IMR-90 (cell line): ENCODE results near the gene PCA3. TPM values are rescaled to one million over a fixed set of nuclear protein-coding genes. Genes with fewer than 3 reads are reported as not detected.
A peak's percentile ranks its signal among the peaks of the same experiment; 100 is the strongest.

ENCODE experiments used
- ATAC-seq: fragments of 200-7000 bp; cut with Tn5 transposase; 2 replicates; pipeline ENCODE4 v1.9.1; 2020; ENCODE audit warnings: low read depth, mild to moderate bottlenecking, moderate library complexity
- BruUV-seq: library from RNA; stranded (reverse); fragments of 400-500 nt; replicated peaks from 2 replicates; lab custom pipeline; 2021; lab: Mats Ljungman, UMichigan
- CTCF ChIA-PET: fragments of 300-600 bp; formaldehyde crosslinking; extraction: SDS; loops from one replicate; lab custom pipeline; 2021; ENCODE audit warnings: antibody characterized with exemption; lab: Yijun Ruan, JAX
- POLR2A ChIA-PET: fragments of 300-600 bp; sonication (Branson Sonifier 250); formaldehyde crosslinking; loops from one replicate; lab custom pipeline; 2022; ENCODE audit warnings: antibody characterized with exemption; ENCODE audit not compliant: unreplicated experiment; lab: Charles Lee
- DNase-seq: peaks from one replicate; pipeline ENCODE4 v3.0.0; 2013
- H2AFZ ChIP-seq: replicated peaks from 2 replicates; pipeline ENCODE3; 2013; ENCODE audit warnings: low read length, mild to moderate bottlenecking; ENCODE audit not compliant: poor library complexity
- H2AK5ac ChIP-seq: 2 replicates; pipeline ENCODE4 v1.6.1; 2013; ENCODE audit warnings: low read depth, low read length, inconsistent platforms
- H2AK9ac ChIP-seq: replicated peaks from 2 replicates; pipeline ENCODE3; 2013; ENCODE audit warnings: mild to moderate bottlenecking, low read depth, low read length, moderate library complexity; ENCODE audit not compliant: poor library complexity
- H2BK120ac ChIP-seq: 2 replicates; pipeline ENCODE4 v1.6.1; 2013; ENCODE audit warnings: low read depth, low read length, inconsistent platforms
- H2BK15ac ChIP-seq: 3 replicates; pipeline ENCODE4 v1.6.1; 2013; ENCODE audit warnings: low read depth, low read length, inconsistent platforms
- H2BK20ac ChIP-seq: 2 replicates; pipeline ENCODE4 v1.6.1; 2013; ENCODE audit warnings: low read depth, mild to moderate bottlenecking, inconsistent platforms, low read length, moderate library complexity
- H2BK5ac ChIP-seq: 2 replicates; pipeline ENCODE4 v1.6.1; 2013; ENCODE audit warnings: mild to moderate bottlenecking, low read depth, low read length, inconsistent platforms; ENCODE audit not compliant: poor library complexity, severe bottlenecking
- H3K14ac ChIP-seq: replicated peaks from 2 replicates; pipeline ENCODE4 v1.6.1; 2013; ENCODE audit warnings: low read depth, low read length, inconsistent platforms
- H3K18ac ChIP-seq: 2 replicates; pipeline ENCODE4 v1.6.1; 2013; ENCODE audit warnings: low read depth, low read length, control low read depth
- H3K23ac ChIP-seq: 2 replicates; pipeline ENCODE4 v1.6.1; 2013; ENCODE audit warnings: low read depth, low read length, inconsistent platforms
- H3K27ac ChIP-seq: 2 replicates; pipeline ENCODE4 v1.5.1; 2013; ENCODE audit warnings: mild to moderate bottlenecking, control low read depth, low read length; ENCODE audit not compliant: insufficient read depth
- H3K27me3 ChIP-seq: 2 replicates; pipeline ENCODE4 v1.6.1; 2013; ENCODE audit warnings: low read length; ENCODE audit not compliant: control insufficient read depth, insufficient read depth
- H3K36me3 ChIP-seq: 2 replicates; pipeline ENCODE4 v1.6.1; 2013; ENCODE audit warnings: low read length, mixed read lengths; ENCODE audit not compliant: control insufficient read depth, insufficient read depth
- H3K4ac ChIP-seq: 2 replicates; pipeline ENCODE4 v1.6.1; 2013; ENCODE audit warnings: low read depth, low read length, inconsistent platforms
- H3K4me1 ChIP-seq: 2 replicates; pipeline ENCODE4 v1.6.1; 2013; ENCODE audit warnings: low read length, mixed read lengths; ENCODE audit not compliant: control insufficient read depth, insufficient read depth
- H3K4me2 ChIP-seq: 2 replicates; pipeline ENCODE4 v1.6.1; 2013; ENCODE audit warnings: low read depth, mild to moderate bottlenecking, control low read depth, low read length, moderate library complexity
- H3K4me3 ChIP-seq: 2 replicates; pipeline ENCODE4 v1.5.1; 2013; ENCODE audit warnings: low read depth, mild to moderate bottlenecking, control low read depth, low read length, moderate library complexity; ENCODE audit not compliant: insufficient read depth
- H3K56ac ChIP-seq: 2 replicates; pipeline ENCODE4 v1.6.1; 2013; ENCODE audit warnings: low read length, inconsistent platforms; ENCODE audit not compliant: insufficient read depth; ENCODE audit errors: extremely low read depth
- H3K79me1 ChIP-seq, 2 experiments: 2 replicates each; pipeline ENCODE4 v1.6.1; 2013; ENCODE audit warnings: low read length in 2 of 2, inconsistent platforms in 1 of 2, low read depth in 1 of 2
- H3K9ac ChIP-seq: 2 replicates; pipeline ENCODE4 v1.6.1; 2013; ENCODE audit warnings: low read depth, low read length, control low read depth
- H3K9me1 ChIP-seq: 2 replicates; pipeline ENCODE4 v1.6.1; 2013; ENCODE audit warnings: low read length, inconsistent platforms; ENCODE audit not compliant: insufficient read depth
- H3K9me3 ChIP-seq: 2 replicates; pipeline ENCODE4 v1.6.1; 2013; ENCODE audit warnings: low read length; ENCODE audit not compliant: control insufficient read depth, insufficient read depth
- H4K20me1 ChIP-seq: 2 replicates; pipeline ENCODE4 v1.6.1; 2013; ENCODE audit warnings: low read length, inconsistent platforms; ENCODE audit not compliant: insufficient read depth
- H4K5ac ChIP-seq: 2 replicates; pipeline ENCODE4 v1.6.1; 2013; ENCODE audit warnings: mild to moderate bottlenecking, low read depth, low read length, control low read depth
- H4K8ac ChIP-seq, 2 experiments: 2 replicates each; pipeline ENCODE4 v1.6.1; 2013; ENCODE audit warnings: low read depth in 2 of 2, low read length in 2 of 2, control low read depth in 1 of 2, inconsistent platforms in 1 of 2
- H4K91ac ChIP-seq: 2 replicates; pipeline ENCODE4 v1.6.1; 2013; ENCODE audit warnings: low read depth, low read length, inconsistent platforms; ENCODE audit not compliant: insufficient read depth
- BHLHE40 ChIP-seq: fragments of 150-350 bp; IDR thresholded peaks from 2 replicates; pipeline ENCODE4 v1.6.1; 2016; ENCODE audit warnings: mild to moderate bottlenecking, low read depth, low read length
- CEBPB ChIP-seq: IDR thresholded peaks from 2 replicates; pipeline ENCODE4 v1.6.1; 2012; ENCODE audit warnings: low read depth, low read length, improper control_type of control experiment
- CHD1 ChIP-seq: IDR thresholded peaks from 2 replicates; pipeline ENCODE4 v1.6.1; 2012; ENCODE audit warnings: low read depth, low read length, improper control_type of control experiment
- FOS ChIP-seq: fragments of 150-350 bp; IDR thresholded peaks from 2 replicates; pipeline ENCODE4 v1.6.1; 2016; ENCODE audit warnings: low read depth, low read length
- MAZ ChIP-seq: IDR thresholded peaks from 2 replicates; pipeline ENCODE4 v1.6.1; 2012; ENCODE audit warnings: low read depth, mild to moderate bottlenecking, low read length, improper control_type of control experiment, moderate library complexity, borderline replicate concordance
- MXI1 ChIP-seq: IDR thresholded peaks from 2 replicates; pipeline ENCODE4 v1.6.1; 2012; ENCODE audit warnings: low read depth, mild to moderate bottlenecking, low read length, moderate library complexity, borderline replicate concordance
- POLR2A ChIP-seq: IDR thresholded peaks from 2 replicates; pipeline ENCODE4 v1.6.1; 2012; ENCODE audit warnings: mild to moderate bottlenecking, low read depth, low read length
- RAD21 ChIP-seq: IDR thresholded peaks from 2 replicates; pipeline ENCODE4 v1.6.1; 2012; ENCODE audit warnings: low read length, improper control_type of control experiment
- RCOR1 ChIP-seq: IDR thresholded peaks from 2 replicates; pipeline ENCODE4 v1.6.1; 2012; ENCODE audit warnings: mild to moderate bottlenecking, low read length, improper control_type of control experiment; ENCODE audit not compliant: insufficient replicate concordance
- RFX5 ChIP-seq: IDR thresholded peaks from 2 replicates; pipeline ENCODE4 v1.8.0; 2012; ENCODE audit warnings: low read depth, mild to moderate bottlenecking, low read length, moderate library complexity
- SMC3 ChIP-seq: fragments of 150-350 bp; IDR thresholded peaks from 2 replicates; pipeline ENCODE4 v1.6.1; 2016; ENCODE audit warnings: low read depth, mild to moderate bottlenecking, antibody characterized with exemption, low read length, moderate library complexity
- WGBS, 2 experiments: methylation state at CpG; one replicate each; pipeline versions ENCODE4 v1.1.5 to v1.1.7; 2013; ENCODE audit warnings: missing lambda C conversion rate in 2 of 2; ENCODE audit not compliant: insufficient read length in 1 of 2; ENCODE audit errors: extremely low coverage in 2 of 2; 5-methylcytosine and 5-hydroxymethylcytosine counted together
- dilution Hi-C: fragments of 300-500 bp; cut with HindIII; formaldehyde crosslinking; loops from one replicate; pipeline ENCODE4 v1.14.3; 2018; ENCODE audit warnings: low sequenced_read_pairs; ENCODE audit not compliant: unreplicated experiment
- in situ Hi-C: fragments of 300-500 bp; cut with MboI; formaldehyde crosslinking; loops from 3 replicates; pipeline ENCODE4 v1.14.3; 2019; ENCODE audit warnings: low sequenced_read_pairs, inconsistent platforms, mixed read lengths
- intact Hi-C: fragments of 100-400 bp; cut with micrococcal nuclease; formaldehyde crosslinking; loops from 2 replicates; pipeline ENCODE4 v1.10.0; 2022
- polyA plus RNA-seq, 3 experiments: library from polyadenylated mRNA; depleted of rRNA; stranded (reverse); fragments of >200 nt; gene quantifications; 2 replicates each; pipeline ENCODE4 v1.2.3, GENCODE V29; 2012; ENCODE audit warnings: low replicate concordance in 1 of 3
- total RNA-seq: library from RNA; depleted of rRNA; stranded (reverse); fragments of >200 nt; gene quantifications from 2 replicates; pipeline ENCODE4 v1.2.3, GENCODE V29; 2012
- TF ChIP-seq, protein P1 (sequence below): conservative IDR thresholded peaks from 2 replicates; pipeline ENCODE4 v1.5.1; 2012; ENCODE audit warnings: mild to moderate bottlenecking, low read depth, low read length, improper control_type of control experiment

The PCA3 gene
- total and polyA plus RNA-seq, 2 of the 4 experiments (the other 2 are of a cell fraction): not detected

DNA sequence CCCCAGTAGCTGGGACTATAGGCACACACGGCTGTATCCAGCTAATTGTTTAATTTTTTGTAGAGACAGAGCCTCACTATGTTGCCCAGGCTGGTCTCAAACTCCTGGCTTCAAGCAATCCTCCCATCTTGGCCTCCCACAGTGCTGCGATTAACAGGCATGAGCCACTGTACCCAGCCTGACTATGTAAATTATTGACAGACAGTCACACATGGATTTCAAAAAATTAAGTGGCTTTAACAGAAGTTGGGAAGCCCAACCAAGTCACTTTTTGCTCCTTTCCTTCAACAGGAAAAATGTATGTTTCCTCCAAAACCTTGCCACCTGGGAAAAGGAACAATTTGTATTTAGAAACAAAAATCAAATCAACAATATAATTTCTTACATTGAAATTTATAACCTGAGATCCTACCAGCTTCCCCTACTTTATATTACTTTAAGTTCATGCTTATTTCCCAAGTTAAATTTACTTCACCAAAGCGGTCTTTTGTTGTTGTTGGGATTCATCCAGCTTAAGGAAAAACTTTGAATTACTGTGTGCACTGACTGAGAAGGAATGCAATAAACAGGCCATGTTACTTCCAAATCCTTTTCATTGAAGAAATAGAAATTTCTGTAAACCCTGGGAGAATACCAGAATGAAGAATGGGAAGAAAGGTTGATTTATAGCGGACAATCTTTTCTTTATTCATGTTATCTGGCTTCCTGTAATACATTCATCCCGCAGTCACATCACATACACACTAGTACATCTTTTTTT is 8.6 kb downstream of the PCA3 start:
- no peak overlapping the region for H2AK9ac ChIP-seq
- H3K14ac ChIP-seq: no peak overlapping the region
- no TSS peak for BruUV-seq
- peaks cover 4% of the 10 kb centered on the region; the same call in 1 of the 2 replicates for H3K27me3 ChIP-seq
- H2BK120ac ChIP-seq: no peak overlapping the region
- no peaks in the 10 kb centered on the region for H3K36me3 ChIP-seq
- H2BK20ac ChIP-seq: no peak overlapping the region
- no peak overlapping the region for H3K18ac ChIP-seq
- H3K9ac ChIP-seq: no peak overlapping the region
- no peak for DNase-seq
- H3K9me1 ChIP-seq: no peaks in the 10 kb centered on the region
- H3K4me1 ChIP-seq: no peaks in the 10 kb centered on the region
- H2BK15ac ChIP-seq: no peak overlapping the region
- TF ChIP-seq SMC3 (no peak), CHD1 (no peak), MXI1 (no peak), RCOR1 (no peak), RAD21 (no peak), POLR2A (no peak), CEBPB (no peak), FOS (no peak), BHLHE40 (no peak), RFX5 (no peak), MAZ (no peak)
- TF ChIP-seq, protein P1, sequence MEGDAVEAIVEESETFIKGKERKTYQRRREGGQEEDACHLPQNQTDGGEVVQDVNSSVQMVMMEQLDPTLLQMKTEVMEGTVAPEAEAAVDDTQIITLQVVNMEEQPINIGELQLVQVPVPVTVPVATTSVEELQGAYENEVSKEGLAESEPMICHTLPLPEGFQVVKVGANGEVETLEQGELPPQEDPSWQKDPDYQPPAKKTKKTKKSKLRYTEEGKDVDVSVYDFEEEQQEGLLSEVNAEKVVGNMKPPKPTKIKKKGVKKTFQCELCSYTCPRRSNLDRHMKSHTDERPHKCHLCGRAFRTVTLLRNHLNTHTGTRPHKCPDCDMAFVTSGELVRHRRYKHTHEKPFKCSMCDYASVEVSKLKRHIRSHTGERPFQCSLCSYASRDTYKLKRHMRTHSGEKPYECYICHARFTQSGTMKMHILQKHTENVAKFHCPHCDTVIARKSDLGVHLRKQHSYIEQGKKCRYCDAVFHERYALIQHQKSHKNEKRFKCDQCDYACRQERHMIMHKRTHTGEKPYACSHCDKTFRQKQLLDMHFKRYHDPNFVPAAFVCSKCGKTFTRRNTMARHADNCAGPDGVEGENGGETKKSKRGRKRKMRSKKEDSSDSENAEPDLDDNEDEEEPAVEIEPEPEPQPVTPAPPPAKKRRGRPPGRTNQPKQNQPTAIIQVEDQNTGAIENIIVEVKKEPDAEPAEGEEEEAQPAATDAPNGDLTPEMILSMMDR: no peak
- no CpG with 5 or more reads among the region's 5 CpGs for WGBS, 2 experiments
- no peaks in the 10 kb centered on the region for H3K79me1 ChIP-seq
- H4K20me1 ChIP-seq: no peaks in the 10 kb centered on the region
- H2AFZ ChIP-seq: no peak overlapping the region
- ATAC-seq: peak; percentile 17; the same call in 1 of the 2 replicates
- dilution Hi-C loops (no loop called here), in situ Hi-C loops (no loop called here), intact Hi-C loops (no loop called here)
- H3K27ac ChIP-seq: no peak overlapping the region
- H3K4ac ChIP-seq: no peak overlapping the region
- no peak overlapping the region for H4K5ac ChIP-seq
- H3K4me2 ChIP-seq: no peak overlapping the region
- no peak overlapping the region for H3K23ac ChIP-seq
- CTCF ChIA-PET: interaction anchor here (0.7 kb wide), 1 partner anchor 351 kb away, joined by 7 read pairs; no protein-coding TSS in a partner anchor
- H3K4me3 ChIP-seq: no peak overlapping the region
- no peak overlapping the region for H2BK5ac ChIP-seq
- H2AK5ac ChIP-seq: no peak overlapping the region
- POLR2A ChIA-PET: no interaction called here
- no peak overlapping the region for H4K8ac ChIP-seq
- H3K9me3 ChIP-seq: no peaks in the 10 kb centered on the region
- H3K56ac ChIP-seq: no peak overlapping the region
- no peak overlapping the region for H4K91ac ChIP-seq
